HS-5 (cell line): ENCODE data around the gene FUT8.

ENCODE experiments used
- DNase-seq: peaks from one replicate; pipeline ENCODE4 v3.0.0-alpha.2; 2012; ENCODE audit warnings: low read depth

Gene FUT8

GRCh38 chr14:65774041-65774440 lies 361.5 kb downstream of the FUT8 start:
- no peak for DNase-seq

DNA sequence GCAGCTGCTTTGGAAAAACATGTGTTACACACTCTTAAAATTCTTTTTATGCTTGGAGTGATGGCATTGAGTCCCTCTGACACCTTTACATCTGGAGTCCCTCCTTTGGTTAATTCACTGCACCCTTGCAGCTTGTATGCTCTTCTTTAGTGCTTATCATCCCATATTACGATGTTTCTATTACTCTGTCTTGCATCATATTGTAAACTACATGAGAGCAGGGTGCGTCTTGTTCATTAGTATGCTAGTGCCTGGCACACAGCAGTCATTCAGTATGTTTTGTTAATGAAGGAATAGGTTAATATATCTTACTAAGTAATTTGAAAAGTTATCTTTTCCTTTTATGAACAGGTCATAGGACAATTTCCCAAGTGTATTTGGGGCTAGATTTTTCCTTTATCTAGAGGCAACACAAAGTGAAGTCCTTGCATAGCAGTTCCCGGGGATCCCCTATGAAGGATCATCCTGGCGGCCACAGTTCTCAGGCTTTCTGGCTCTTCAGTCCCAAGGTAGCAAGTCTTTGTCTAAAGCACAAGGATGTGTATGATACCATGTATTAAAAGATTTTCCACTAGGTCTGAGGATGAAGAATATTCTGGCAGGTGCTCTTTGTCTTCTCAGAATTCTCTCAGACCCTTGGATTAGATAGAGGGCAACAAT lies 363.8 kb downstream of the FUT8 start:
- no peak for DNase-seq

- DNase-seq: no peak
Measured at GRCh38 chr14:65780566-65780965, 368.0 kb downstream of the FUT8 start.

DNA sequence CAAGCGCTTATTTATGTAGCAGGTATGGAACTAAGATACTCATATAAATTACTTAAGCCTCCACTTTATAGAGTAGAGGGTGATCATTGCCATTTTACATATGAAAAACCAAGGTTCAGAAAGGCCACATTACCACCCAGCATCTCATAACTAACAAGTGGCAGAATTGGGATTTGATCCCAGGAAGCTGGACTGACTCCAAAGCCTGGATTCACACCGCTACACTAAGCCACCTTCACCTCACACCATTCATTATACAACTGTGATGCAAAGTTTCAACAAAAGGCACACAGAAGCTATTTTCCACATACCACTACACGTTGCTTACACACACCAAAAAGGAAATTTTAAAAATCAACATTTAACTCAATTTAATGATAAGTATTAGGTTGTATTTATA lies 370.6 kb downstream of the FUT8 start:
- DNase-seq: no peak

GRCh38 chr14:65783576-65783975 lies 371.0 kb downstream of the FUT8 start:
- DNase-seq: no peak

DNA sequence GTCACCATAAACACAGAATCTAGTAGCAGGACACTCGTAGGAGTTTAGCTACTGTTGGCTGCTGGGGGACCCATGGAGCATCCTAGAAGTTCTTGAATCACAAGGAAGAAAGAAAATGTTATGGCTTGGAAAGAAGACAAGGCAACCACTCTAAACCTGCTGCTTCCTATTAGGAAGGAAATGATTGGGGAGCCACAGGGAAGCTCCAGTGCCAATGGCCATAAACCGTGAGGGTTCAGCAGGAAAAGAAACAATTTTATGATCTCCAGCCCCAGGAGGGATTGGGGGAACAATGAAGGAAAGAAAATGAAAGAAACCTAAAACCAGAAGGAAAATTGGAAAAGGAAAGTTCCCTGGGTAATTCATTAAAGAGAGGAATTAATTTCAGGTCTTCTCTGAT lies 372.0 kb downstream of the FUT8 start:
- no peak for DNase-seq

GRCh38 chr14:65787461-65787860 lies 374.9 kb downstream of the FUT8 start:
- DNase-seq: no peak

- DNase-seq: no peak
Measured at GRCh38 chr14:65788876-65789275, 376.3 kb downstream of the FUT8 start.

DNA sequence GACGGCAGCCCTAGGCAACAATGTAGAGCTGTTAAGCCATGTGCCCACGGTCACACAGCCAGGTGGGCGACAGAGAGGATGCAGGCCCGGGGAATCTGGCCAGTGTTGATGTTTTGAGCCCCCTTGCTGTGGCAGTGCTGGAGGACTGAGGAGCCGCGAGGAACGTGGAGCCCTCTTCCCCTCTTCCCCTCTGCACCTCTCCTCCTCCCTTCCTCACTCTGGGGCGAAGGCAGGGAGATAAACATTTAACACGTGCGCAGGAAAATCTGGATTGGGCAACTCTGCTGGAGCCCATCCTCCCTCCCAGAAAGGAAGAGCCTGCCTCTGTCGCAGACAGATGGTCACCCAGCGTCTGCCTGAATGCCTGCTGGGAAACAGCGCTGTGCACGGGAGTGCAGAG lies 376.8 kb downstream of the FUT8 start:
- DNase-seq: no peak

- no peak for DNase-seq
Measured at GRCh38 chr14:65790172-65790815, 377.8 kb downstream of the FUT8 start.

GRCh38 chr14:65791191-65791981 lies 378.9 kb downstream of the FUT8 start:
- peak; percentile 84 for DNase-seq

DNA sequence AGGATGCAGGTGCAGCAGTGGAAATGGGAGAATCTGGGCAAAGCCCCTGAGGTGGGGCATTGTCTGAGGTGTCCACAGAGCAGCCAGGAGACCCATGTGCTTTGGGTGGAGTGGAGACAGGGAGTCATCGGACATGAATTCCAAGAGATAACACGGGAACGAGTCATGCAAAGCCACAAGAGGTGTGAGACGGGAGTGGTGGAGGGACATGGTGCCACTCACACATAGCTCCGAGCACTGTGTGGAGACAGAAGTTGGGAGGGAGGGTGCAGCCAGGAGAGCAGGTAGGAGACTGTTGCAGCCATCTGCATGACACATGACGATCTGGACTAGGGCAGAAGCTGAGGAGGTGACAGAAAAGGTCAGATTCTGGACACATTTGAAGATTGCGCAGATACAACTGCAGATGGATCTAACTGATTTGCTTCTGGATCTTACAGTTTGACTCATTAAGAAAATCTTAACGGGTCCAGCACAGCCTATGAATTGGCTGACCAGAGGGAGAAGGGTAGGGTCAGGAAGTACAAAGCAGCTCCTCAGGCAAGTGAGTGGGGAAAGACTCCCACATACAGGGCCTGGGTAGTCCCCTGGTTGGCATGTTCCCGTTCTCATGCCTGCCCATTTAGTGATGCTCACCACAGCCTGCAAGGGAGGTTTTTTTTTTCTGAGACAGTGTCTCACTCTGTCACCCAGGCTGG lies 379.8 kb downstream of the FUT8 start:
- peak; percentile 79 for DNase-seq
